Measurements from ENCODE around the gene SLC51B.
"Not testable (repeated sequence)": the region's sequence is repeated elsewhere in the genome, so short reads cannot be mapped to it uniquely, and the experiment has no call there.

- TF ChIP-seq POLR2AphosphoS5 (IDR thresholded peaks at IDR 0.05); CTCF (IDR thresholded peaks at IDR 0.05 in 8 of 11, conservative IDR thresholded peaks at IDR 0.05 in 3 of 11): not testable (repeated sequence)
Measured at GRCh38 chr15:65075607-65076395, 30.6 kb downstream of the SLC51B start.

Measured in spleen (tissue), 7 donors.